ENCODE data around the gene CLCN5. TPM values are rescaled to one million over a fixed set of nuclear protein-coding genes. Genes with fewer than 3 reads are reported as not detected.

The CLCN5 gene
- total RNA-seq, 2 experiments from 2014 or later = 3.4 to 3.8 TPM

DNA sequence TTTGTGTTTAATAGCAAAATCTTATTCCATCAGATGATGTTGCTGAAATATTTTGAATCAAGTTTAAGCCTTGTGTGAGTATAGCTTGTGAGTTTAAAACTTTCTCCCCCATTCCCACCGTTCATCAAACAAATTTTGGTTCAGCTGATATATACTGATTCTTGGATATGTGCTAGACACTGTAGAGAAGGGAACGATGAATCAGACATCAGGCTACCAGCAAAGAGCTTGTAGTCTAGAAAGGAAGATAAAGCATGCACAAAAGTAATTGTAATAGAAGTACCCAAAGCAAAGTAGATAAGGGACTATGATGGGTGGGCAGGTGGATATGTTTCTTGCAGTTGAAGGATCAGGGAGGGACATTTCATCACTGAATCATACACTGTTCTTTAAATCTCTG, 146.5 kb downstream of the CLCN5 start:
- CTCF ChIA-PET = no interaction called here

DNA sequence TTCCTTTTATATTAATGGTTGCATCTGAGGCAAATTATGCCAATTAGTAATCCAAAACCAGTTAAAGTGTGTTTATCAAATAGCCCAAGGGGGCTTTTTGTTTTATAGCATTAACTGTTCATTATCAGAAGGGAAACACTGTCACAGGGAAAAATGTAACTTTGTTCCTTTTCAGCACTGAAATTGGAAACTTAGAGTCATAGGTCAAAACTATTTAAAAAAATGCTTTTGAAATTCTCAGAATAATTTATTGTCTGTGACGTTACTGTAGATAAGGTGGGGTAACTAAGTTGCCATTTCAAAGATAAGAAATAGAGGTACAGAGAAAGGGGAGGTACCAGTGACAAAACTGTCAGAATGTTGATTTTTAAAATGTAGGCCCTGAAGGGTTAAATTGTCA, 149.1 kb downstream of the CLCN5 start:
- POLR2A ChIA-PET = no interaction called here
- CTCF ChIA-PET = no interaction called here

More for the DNA sequence above, 146.5 kb downstream of the CLCN5 start:
- POLR2A ChIA-PET = no interaction called here

DNA sequence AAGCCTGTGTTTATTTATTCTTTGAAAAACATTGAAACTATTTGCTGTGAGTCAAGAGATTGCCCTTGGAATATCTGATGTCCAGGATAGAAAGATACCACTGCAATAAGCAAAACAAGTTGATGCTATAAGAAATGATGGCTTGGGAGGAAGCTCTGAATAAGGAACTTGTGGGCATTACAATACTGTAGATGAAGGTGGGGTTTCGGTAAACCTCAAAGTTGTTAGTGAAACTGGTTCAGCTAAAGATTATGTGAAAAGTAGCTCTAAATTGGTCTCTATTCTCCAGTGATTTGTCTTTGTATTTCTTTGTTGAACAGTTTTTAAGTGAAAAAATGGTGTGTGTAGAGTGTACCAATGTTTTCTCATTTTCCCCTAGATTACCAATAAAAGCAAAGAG, 149.7 kb downstream of the CLCN5 start:
- ChIA-PET CTCF (no interaction called here), POLR2A (no interaction called here)

GRCh38 chrX:50073601-50074000, 151.2 kb downstream of the CLCN5 start:
- CTCF ChIA-PET = no interaction called here

DNA sequence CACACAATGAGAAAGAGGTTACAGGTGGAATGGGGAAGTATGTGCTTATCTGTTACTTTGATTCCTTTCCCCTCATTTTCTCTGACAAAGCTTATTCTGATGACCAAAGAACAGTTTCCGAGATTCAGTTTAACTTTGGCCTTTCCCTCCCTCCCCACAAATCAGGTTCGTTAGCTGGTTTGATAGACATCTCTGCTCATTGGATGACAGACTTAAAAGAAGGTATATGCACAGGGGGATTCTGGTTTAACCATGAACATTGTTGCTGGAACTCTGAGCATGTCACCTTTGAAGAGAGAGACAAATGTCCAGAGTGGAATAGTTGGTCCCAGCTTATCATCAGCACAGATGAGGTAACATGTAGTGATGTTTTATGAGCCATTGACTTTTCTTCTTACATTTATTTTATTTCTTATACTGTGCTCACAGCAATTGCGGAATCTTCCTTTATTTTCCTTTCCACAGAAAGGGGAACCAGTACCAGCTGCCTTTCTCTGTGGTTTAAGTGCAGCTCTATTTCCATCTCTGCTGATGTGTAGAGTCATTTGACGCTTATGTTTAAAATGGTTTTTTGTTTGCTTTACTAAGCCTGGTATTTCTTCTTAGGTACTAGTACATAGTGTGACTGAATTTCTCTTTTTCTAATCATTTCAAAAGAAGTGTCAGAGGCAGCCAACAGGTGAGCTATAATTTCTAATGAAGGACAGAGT, 153.4 kb downstream of the CLCN5 start:
- CTCF ChIA-PET = interaction anchor here (0.6 kb wide), 1 partner anchor 233 kb away, joined by 3 read pairs; no protein-coding TSS in a partner anchor
- POLR2A ChIA-PET = no interaction called here

More at GRCh38 chrX:50073601-50074000, 151.2 kb downstream of the CLCN5 start:
- POLR2A ChIA-PET = no interaction called here

GRCh38 chrX:50081282-50081889, 159.0 kb downstream of the CLCN5 start:
- POLR2A ChIA-PET = no interaction called here
- CTCF ChIA-PET = no interaction called here

- CTCF ChIA-PET = no interaction called here
Observed at GRCh38 chrX:50082741-50083140, 160.3 kb downstream of the CLCN5 start.

GRCh38 chrX:50088645-50089044, 166.2 kb downstream of the CLCN5 start:
- POLR2A ChIA-PET = no interaction called here
- CTCF ChIA-PET = no interaction called here

More at GRCh38 chrX:50082741-50083140, 160.3 kb downstream of the CLCN5 start:
- POLR2A ChIA-PET = no interaction called here

DNA sequence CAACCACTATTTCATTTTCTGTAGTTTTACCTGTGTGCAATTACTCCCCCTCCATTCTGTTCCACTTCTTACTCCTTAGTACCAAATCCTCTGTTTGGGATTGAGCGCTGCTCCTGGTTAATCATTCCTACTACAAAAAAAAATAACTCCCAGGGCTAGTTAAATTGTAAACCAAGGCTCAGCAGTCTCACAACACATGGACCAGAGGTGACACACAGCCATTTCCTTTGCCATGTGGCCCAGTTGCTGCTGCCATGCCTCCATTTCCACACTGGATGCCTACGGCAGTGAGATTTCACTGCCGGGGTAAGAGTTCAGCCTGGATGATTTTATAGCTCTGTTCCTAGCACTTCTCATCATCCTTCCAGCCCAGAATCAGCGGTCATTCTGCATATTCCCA, 171.2 kb downstream of the CLCN5 start:
- CTCF ChIA-PET = no interaction called here
- POLR2A ChIA-PET = no interaction called here

DNA sequence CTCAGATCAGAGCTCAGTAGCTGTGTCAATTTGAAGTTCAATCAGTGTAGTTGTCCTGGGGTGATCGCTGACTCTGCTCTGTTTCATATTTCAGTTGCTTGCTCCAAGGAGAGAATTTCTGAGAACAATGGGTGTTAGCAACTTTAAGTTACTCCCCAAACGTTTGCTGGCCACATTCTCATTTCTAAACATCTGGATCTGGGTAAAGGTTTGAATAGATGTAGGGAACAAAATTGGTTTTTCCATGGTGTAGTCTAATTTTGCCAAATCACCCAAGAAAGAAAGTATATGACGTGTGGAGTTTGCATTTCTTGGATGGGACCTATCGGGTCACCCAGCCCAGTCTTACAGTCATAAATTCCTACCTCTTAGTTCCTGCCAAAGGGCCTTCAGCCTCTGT, 174.7 kb downstream of the CLCN5 start:
- ChIA-PET CTCF (no interaction called here), POLR2A (no interaction called here)

GRCh38 chrX:50098241-50098640, 175.8 kb downstream of the CLCN5 start:
- ChIA-PET CTCF (no interaction called here), POLR2A (no interaction called here)

DNA sequence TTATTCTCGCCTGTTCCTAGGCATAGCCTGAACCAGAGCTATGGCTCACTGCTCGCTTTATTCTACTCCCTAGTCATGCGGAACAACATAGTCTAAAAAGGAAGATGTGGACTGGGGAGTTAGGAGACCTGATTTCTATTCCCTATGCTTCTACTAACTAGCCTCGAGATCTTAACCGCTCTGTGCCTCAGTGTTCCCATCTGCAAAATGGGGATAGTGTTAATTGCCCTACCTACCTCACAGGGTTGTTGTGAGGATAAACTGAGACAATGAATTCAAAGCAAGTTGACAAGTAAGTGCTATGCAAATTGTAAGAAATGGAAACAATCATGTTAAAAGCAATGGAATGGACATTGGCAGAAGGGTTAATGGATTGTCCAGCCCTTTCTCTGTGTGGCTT, 176.4 kb downstream of the CLCN5 start:
- ChIA-PET POLR2A (no interaction called here), CTCF (no interaction called here)

DNA sequence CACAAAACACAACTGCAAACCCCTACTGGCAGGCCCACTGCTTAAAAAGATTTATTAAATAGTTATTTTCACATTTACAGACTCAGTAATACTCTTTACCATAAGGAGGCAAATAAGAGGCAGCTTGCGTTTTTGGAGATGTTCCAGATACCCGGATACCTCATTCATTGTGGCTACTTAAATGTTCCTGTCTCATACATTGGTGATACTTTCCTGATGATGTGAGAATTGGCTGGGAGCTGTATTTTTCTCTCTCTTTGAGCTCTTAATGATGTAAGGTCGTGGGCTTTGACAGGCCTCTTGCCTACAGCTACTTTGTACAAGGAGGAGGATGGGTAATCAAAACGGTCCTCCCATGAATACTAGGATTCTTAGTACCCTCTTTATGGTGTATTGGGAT, 176.9 kb downstream of the CLCN5 start:
- CTCF ChIA-PET = no interaction called here
- POLR2A ChIA-PET = no interaction called here

DNA sequence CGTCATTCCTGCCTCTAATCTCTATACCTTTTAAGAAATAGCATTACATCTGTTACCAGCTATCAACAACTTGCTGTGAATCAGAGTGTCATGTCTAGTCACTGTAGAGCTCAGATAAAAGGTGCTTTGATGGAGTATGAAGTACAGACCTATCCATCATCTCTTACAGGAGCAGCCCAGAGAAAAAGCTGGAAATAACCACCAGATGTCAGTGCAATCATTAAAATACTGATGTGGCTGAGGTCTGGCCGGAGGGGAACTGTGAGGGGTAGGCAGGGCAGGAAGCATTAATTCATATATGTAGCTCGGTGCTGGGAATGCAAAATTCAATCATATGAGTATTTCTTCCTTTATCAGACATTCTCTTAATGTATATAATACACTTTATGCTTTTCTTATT, 177.8 kb downstream of the CLCN5 start:
- POLR2A ChIA-PET = no interaction called here
- CTCF ChIA-PET = interaction anchor here (0.6 kb wide), 1 partner anchor 13 kb away, joined by 5 read pairs; no protein-coding TSS in a partner anchor

- ChIA-PET POLR2A (no interaction called here), CTCF (no interaction called here)
Observed at GRCh38 chrX:50103176-50103575, 180.8 kb downstream of the CLCN5 start.

DNA sequence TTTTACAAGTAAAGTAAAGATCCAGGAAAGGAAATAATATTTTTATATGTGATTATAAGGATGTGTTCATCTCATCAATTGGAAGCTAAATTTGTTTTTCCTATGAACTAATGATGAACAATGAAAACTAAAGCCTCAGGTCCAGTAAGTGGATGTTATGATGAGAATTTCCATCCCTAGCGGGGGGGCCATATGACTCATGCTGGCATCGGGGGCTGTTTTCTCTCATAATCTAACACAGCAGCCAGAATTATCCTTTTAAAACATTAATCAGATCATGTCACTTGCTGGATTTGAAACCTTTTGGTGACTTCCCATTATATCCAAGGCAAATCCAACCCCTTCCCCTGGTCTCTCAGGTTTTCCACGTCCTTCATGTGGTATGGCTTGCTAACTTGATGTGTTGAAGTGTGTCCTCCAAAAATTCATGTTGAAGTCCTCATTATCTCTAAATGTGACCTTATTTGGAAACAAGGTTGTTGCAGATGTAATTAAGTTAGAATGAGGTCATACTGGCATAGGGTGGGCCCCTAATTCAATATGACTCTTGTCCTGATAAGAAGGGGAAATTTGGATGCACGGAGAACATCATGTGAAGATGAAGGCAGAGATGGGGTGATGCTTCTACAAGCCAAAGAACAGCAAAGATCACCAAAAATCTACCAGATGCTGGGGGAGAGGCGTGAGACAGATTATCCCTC, 181.6 kb downstream of the CLCN5 start:
- POLR2A ChIA-PET = no interaction called here
- CTCF ChIA-PET = no interaction called here

- CTCF ChIA-PET = no interaction called here
Observed at GRCh38 chrX:50106051-50106675, 183.8 kb downstream of the CLCN5 start.

DNA sequence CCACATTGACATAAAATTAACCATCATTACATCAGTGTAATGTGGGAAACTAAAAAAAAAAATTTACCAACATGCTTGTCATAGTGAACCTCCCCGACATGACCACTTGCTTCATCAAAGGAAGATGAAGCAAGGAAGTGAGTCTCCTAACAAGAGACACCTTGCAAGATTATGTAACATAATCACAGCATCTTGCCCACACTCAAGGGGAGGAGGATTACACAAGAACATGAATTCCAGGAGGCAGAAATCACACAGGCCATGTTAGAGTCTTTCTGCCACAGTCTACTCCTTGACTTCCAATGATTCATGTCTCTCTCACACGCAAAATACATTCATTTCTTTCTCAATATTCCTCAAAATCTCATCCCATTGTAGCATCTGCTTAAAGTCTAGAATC, 185.1 kb downstream of the CLCN5 start:
- ChIA-PET CTCF (no interaction called here), POLR2A (no interaction called here)

More at GRCh38 chrX:50106051-50106675, 183.8 kb downstream of the CLCN5 start:
- POLR2A ChIA-PET = no interaction called here

DNA sequence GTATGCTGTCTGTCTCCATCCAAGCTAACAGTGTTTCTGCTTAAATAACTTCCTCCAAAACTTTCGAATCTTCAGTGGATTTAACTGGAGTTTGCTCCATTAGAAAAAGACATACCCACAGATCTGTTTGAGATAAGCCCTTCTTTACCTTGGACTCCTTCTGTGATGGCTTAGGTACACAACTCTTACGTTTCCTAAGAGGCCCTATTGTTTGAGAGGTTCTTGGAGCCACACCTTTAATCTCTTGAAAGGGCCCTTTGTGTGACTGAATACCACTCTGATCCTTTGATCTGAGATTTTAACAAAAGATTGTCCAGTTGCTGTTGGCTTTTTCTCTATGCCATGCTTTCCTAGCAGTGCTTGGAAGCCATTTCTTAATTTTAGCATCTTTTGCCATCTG, 185.9 kb downstream of the CLCN5 start:
- POLR2A ChIA-PET = no interaction called here

DNA sequence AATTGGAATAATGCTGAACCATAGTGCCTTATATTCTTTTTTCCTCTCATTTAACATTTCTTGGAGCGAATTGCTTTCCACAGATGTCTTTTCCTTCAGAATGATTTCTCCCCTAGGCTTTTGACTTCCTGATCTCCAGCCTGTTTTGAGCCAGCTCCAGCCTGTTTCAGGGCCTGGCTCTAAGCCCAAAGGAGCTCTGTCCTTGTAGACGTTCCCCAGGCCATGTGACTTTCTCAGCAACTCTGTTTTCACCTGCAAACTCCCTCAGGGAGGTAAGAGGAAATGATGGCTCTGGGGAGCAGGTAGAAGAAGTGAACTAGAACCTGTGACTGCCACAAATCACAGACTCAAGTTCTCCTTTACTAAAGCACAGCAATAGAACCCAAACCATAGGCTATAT, 189.3 kb downstream of the CLCN5 start:
- CTCF ChIA-PET = no interaction called here
- POLR2A ChIA-PET = no interaction called here

More for the DNA sequence above, 185.9 kb downstream of the CLCN5 start:
- CTCF ChIA-PET = no interaction called here

DNA sequence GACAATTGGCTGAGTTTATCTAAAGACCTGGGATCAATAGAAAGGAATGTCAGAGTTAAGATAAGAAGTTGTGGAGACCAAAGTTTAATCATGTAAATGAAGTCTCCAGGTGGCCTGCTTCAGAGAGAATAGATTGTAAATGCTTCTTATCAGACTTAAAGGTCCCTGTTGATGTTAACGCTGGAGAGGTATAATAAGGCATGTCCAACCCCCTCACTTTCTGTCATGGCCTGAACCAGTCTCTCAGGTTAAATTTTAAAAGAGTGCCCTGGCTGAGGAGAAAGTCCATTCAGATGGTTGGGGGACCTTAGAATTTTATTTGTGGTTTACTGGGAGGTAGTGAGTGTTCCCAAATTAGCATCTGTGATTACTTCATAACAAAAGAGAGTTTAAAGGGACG, 191.7 kb downstream of the CLCN5 start:
- ChIA-PET CTCF (no interaction called here), POLR2A (no interaction called here)

All from activated CD8-positive, alpha-beta memory T cell treated with anti-CD3 and anti-CD28 coated beads for 36 hours (primary cell).